H9 (cell line): ENCODE data around the gene MSX2. TPM values are rescaled to one million over a fixed set of nuclear protein-coding genes. Genes with fewer than 3 reads are reported as not detected.

Source experiments
- DNase-seq: peaks from one replicate; pipeline ENCODE4 v3.0.0-alpha.2; 2017
- H2AFZ ChIP-seq: one replicate; pipeline ENCODE4 v1.6.1; 2013; ENCODE audit warnings: mild to moderate bottlenecking, low read length, control low read depth, moderate library complexity
- H2AK5ac ChIP-seq: 2 replicates; pipeline ENCODE4 v1.6.1; 2013; ENCODE audit warnings: low read length, control low read depth, mixed read lengths; ENCODE audit not compliant: insufficient read length
- H2BK120ac ChIP-seq: one replicate; pipeline ENCODE4 v1.6.1; 2013; ENCODE audit warnings: low read depth, mild to moderate bottlenecking, low read length, control low read depth, inconsistent platforms; ENCODE audit not compliant: poor library complexity, severe bottlenecking
- H2BK12ac ChIP-seq: 2 replicates; pipeline ENCODE4 v1.6.1; 2013; ENCODE audit warnings: low read length, control low read depth, mixed read lengths, low read depth; ENCODE audit not compliant: insufficient read length
- H2BK15ac ChIP-seq: 2 replicates; pipeline ENCODE4 v1.6.1; 2013; ENCODE audit warnings: low read depth, low read length, control low read depth
- H2BK20ac ChIP-seq: one replicate; pipeline ENCODE4 v1.6.1; 2013; ENCODE audit warnings: low read depth, mild to moderate bottlenecking, low read length, control low read depth, inconsistent platforms; ENCODE audit not compliant: poor library complexity, severe bottlenecking
- H2BK5ac ChIP-seq: 2 replicates; pipeline ENCODE4 v1.6.1; 2013; ENCODE audit warnings: low read length, control low read depth, mixed read lengths; ENCODE audit not compliant: insufficient read length
- H3K14ac ChIP-seq: 2 replicates; pipeline ENCODE4 v1.6.1; 2013; ENCODE audit warnings: low read length, control low read depth; ENCODE audit not compliant: insufficient read depth
- H3K18ac ChIP-seq: 2 replicates; pipeline ENCODE4 v1.6.1; 2013; ENCODE audit warnings: low read depth, mild to moderate bottlenecking, mixed read lengths, low read length, control low read depth; ENCODE audit not compliant: insufficient read length
- H3K23ac ChIP-seq: 2 replicates; pipeline ENCODE4 v1.6.1; 2013; ENCODE audit warnings: low read length, control low read depth, mixed read lengths, low read depth; ENCODE audit not compliant: insufficient read length
- H3K23me2 ChIP-seq: 2 replicates; pipeline ENCODE4 v1.6.1; 2013; ENCODE audit warnings: low read depth, mild to moderate bottlenecking, mixed read lengths, low read length, control low read depth; ENCODE audit not compliant: insufficient read length, poor library complexity, severe bottlenecking
- H3K27ac ChIP-seq: 2 replicates; pipeline ENCODE4 v1.5.1; 2013; ENCODE audit warnings: low read length, control low read depth, mixed read lengths, low read depth; ENCODE audit not compliant: insufficient read length
- H3K27me3 ChIP-seq: 2 replicates; pipeline ENCODE4 v1.6.1; 2013; ENCODE audit warnings: low read length, control low read depth, inconsistent platforms; ENCODE audit not compliant: insufficient read depth
- H3K4ac ChIP-seq: 2 replicates; pipeline ENCODE4 v1.6.1; 2013; ENCODE audit warnings: low read depth, mild to moderate bottlenecking, control low read depth, inconsistent platforms, low read length, moderate library complexity
- H3K4me1 ChIP-seq: 2 replicates; pipeline ENCODE4 v1.6.1; 2013; ENCODE audit warnings: low read length, control low read depth, inconsistent platforms; ENCODE audit not compliant: insufficient read depth
- H3K4me2 ChIP-seq: 2 replicates; pipeline ENCODE4 v1.6.1; 2013; ENCODE audit warnings: low read length, control low read depth, mixed read lengths; ENCODE audit not compliant: insufficient read length, insufficient read depth
- H3K56ac ChIP-seq: 2 replicates; pipeline ENCODE4 v1.6.1; 2013; ENCODE audit warnings: low read depth, mild to moderate bottlenecking, mixed read lengths, low read length, control low read depth; ENCODE audit not compliant: insufficient read length
- H3K79me1 ChIP-seq: 2 replicates; pipeline ENCODE4 v1.6.1; 2013; ENCODE audit warnings: low read depth, mild to moderate bottlenecking, moderate library complexity, low read length, control low read depth, inconsistent platforms; ENCODE audit not compliant: insufficient read depth, poor library complexity, severe bottlenecking
- H3K79me2 ChIP-seq: 2 replicates; pipeline ENCODE4 v1.6.1; 2013; ENCODE audit warnings: low read length, control low read depth, inconsistent platforms; ENCODE audit not compliant: insufficient read depth
- H3K9ac ChIP-seq: 2 replicates; pipeline ENCODE4 v1.6.1; 2013; ENCODE audit warnings: low read length, control low read depth, mixed read lengths; ENCODE audit not compliant: insufficient read length; ENCODE audit errors: extremely low read depth
- H3K9me3 ChIP-seq: one replicate; pipeline ENCODE4 v1.6.1; 2013; ENCODE audit warnings: low read depth, low read length, inconsistent platforms; ENCODE audit not compliant: control insufficient read depth
- H3T11ph ChIP-seq: one replicate; pipeline ENCODE4 v1.6.1; 2013; ENCODE audit warnings: mild to moderate bottlenecking, low read length, control low read depth, inconsistent platforms
- H4K20me1 ChIP-seq: one replicate; pipeline ENCODE4 v1.6.1; 2013; ENCODE audit not compliant: control insufficient read depth, insufficient read length, insufficient read depth
- H4K5ac ChIP-seq: 2 replicates; pipeline ENCODE4 v1.6.1; 2013; ENCODE audit warnings: low read depth, mild to moderate bottlenecking, mixed read lengths, low read length, control low read depth; ENCODE audit not compliant: insufficient read length
- H4K8ac ChIP-seq: replicated peaks from 2 replicates; pipeline ENCODE4 v1.6.1; 2013; ENCODE audit warnings: low read length, control low read depth, mixed read lengths, low read depth; ENCODE audit not compliant: insufficient read length
- H4K91ac ChIP-seq: 2 replicates; pipeline ENCODE4 v1.6.1; 2013; ENCODE audit warnings: low read depth, mild to moderate bottlenecking, moderate library complexity, mixed read lengths, low read length, control low read depth; ENCODE audit not compliant: insufficient read length
- H3K27ac Mint-ChIP-seq, 3 experiments: 2 replicates in 2 of 3; 3 replicates in 1 of 3; pipeline ENCODE4 v1.8.0; 2020 to 2021; ENCODE audit warnings: mixed read lengths in 3 of 3, mild to moderate bottlenecking in 1 of 3, moderate library complexity in 1 of 3
- H3K27me3 Mint-ChIP-seq: 2 replicates; pipeline ENCODE4 v1.8.0; 2021; ENCODE audit warnings: low read depth, mild to moderate bottlenecking, moderate library complexity, mixed read lengths
- H3K36me3 Mint-ChIP-seq, 3 experiments: 2 replicates in 2 of 3; 3 replicates in 1 of 3; pipeline ENCODE4 v1.8.0; 2020 to 2021; ENCODE audit warnings: low read depth in 3 of 3, mixed read lengths in 3 of 3; ENCODE audit not compliant: insufficient read depth in 1 of 3
- H3K4me1 Mint-ChIP-seq, 2 experiments: 2 replicates each; pipeline ENCODE4 v1.8.0; 2020; ENCODE audit warnings: mixed read lengths in 2 of 2
- H3K4me3 Mint-ChIP-seq, 2 experiments: 2 replicates in 1 of 2; 3 replicates in 1 of 2; pipeline ENCODE4 v1.8.0; 2020 to 2021; ENCODE audit warnings: mild to moderate bottlenecking in 2 of 2, mixed read lengths in 2 of 2, moderate library complexity in 1 of 2
- H3K9me3 Mint-ChIP-seq, 2 experiments: 2 replicates in 1 of 2; 3 replicates in 1 of 2; pipeline ENCODE4 v1.8.0; 2020; ENCODE audit warnings: mild to moderate bottlenecking in 2 of 2, mixed read lengths in 2 of 2, moderate library complexity in 1 of 2
- CTCF ChIP-seq: fragments of 200-600 bp; sonication (generic); conservative IDR thresholded peaks from 3 replicates; pipeline ENCODE4 v1.8.0; 2021; ENCODE audit warnings: antibody characterized with exemption, mild to moderate bottlenecking
- WGBS: extraction: QIAGEN DNeasy Blood & Tissue Kit; methylation state at CpG from one replicate; pipeline ENCODE4 v1.1.7; 2013; ENCODE audit warnings: missing lambda C conversion rate, low lambda C conversion rate, mixed read lengths; ENCODE audit not compliant: insufficient read length; ENCODE audit errors: extremely low coverage; 5-methylcytosine and 5-hydroxymethylcytosine counted together
- total RNA-seq: library from RNA; stranded (reverse); gene quantifications from 2 replicates; pipeline ENCODE4 v1.2.1, GENCODE V29; 2021

MSX2 gene
- total RNA-seq, 1 experiment from 2014 or later: 0.35 TPM

DNA sequence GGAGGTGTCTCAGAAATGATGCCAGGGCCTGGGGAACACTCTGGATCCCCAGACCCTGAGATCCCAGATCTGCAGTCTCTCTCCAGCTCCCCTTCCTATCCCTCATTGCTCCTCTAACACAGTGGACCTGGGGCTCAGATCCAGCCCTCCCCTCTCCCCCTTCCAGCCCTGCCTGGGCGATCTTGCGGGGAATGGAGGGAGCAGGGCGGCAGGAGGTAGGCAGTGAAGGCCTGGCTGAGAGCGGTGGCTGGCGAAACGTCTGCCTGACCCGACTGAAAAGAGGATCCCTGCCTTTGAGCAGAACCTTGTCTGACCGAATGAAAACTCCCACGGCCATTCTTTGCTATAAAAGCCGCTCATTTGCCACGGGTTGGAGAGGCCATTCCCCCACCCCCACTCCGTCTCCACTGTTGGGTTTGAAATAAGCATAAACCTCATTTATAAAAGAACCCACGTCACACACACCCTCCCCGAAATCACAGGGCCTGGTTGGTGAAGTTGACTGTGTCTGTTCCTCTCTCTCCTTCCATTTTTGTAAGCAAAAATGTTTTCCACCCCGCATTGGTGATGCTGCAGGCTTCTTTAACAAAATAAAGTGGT lies 8.8 kb downstream of the MSX2 start:
- peak; percentile 60 for DNase-seq
- no peak overlapping the region for H3K27ac ChIP-seq
- peak overlapping the region in 1 of 2 experiments; percentile 68; a peak in 3 of 5 replicates for H3K4me3 Mint-ChIP-seq

More for the DNA sequence above, 8.8 kb downstream of the MSX2 start:
- Histone ChIP-seq H3K4ac (no peak overlapping the region), H3K23ac (no peak overlapping the region), H3K56ac (no peak overlapping the region), H2BK120ac (no peak overlapping the region), H2BK20ac (no peak overlapping the region), H2BK5ac (no peak overlapping the region), H2AK5ac (no peak overlapping the region), H2BK15ac (no peak overlapping the region), H3K9ac (no peak overlapping the region), H4K20me1 (no peaks in the 10 kb centered on the region), H2AFZ (no peak overlapping the region), H4K5ac (no peak overlapping the region), H3K4me2 (peak overlapping the region; percentile 37), H4K8ac (no peak overlapping the region), H3K79me1 (no peaks in the 10 kb centered on the region), H3K9me3 (no peaks in the 10 kb centered on the region), H3K27me3 (peaks cover 90% of the 10 kb centered on the region), H3K79me2 (no peaks in the 10 kb centered on the region), H2BK12ac (no peak overlapping the region), H4K91ac (no peak overlapping the region), H3K18ac (no peak overlapping the region), H3K23me2 (peaks cover 11% of the 10 kb centered on the region), H3K14ac (no peak overlapping the region; the same call in 1 of the 2 replicates), H3K4me1 (peaks cover 2% of the 10 kb centered on the region; the same call in 1 of the 2 replicates), H3T11ph (no peak overlapping the region)
- no peak overlapping the region for H3K27ac Mint-ChIP-seq
- H3K9me3 Mint-ChIP-seq: peaks cover 0 to 6% of the 10 kb centered on the region in 2 experiments; a peak in 1 of 5 replicates
- peaks cover 100% of the 10 kb centered on the region for H3K27me3 Mint-ChIP-seq
- TF ChIP-seq CTCF: no peak
- whole genome bisulfite sequencing: no CpG with 5 or more reads among the region's 15 CpGs
- peaks cover 49 to 62% of the 10 kb centered on the region in 2 experiments for H3K4me1 Mint-ChIP-seq
- no peaks in the 10 kb centered on the region for H3K36me3 Mint-ChIP-seq
